HepG2 (cell line): ENCODE data around the gene AKNA. TPM values are rescaled to one million over a fixed set of nuclear protein-coding genes. Genes with fewer than 3 reads are reported as not detected.

ENCODE experiments used
- DR1 ChIP-seq: sonication (generic); formaldehyde crosslinking; IDR thresholded peaks from 2 replicates; pipeline ENCODE4 v1.8.0; 2021; ENCODE audit warnings: mild to moderate bottlenecking, missing genetic modification reagents, inconsistent platforms
- DRAP1 ChIP-seq: IDR thresholded peaks from 2 replicates; pipeline ENCODE4 v1.6.1; 2016; ENCODE audit warnings: missing genetic modification reagents, missing compliant biosample characterization
- HOXA7 ChIP-seq: sonication (generic); formaldehyde crosslinking; IDR thresholded peaks from 2 replicates; pipeline ENCODE4 v1.8.1; 2022; ENCODE audit warnings: mild to moderate bottlenecking, missing genetic modification reagents, moderate library complexity
- KDM2A ChIP-seq: sonication (generic); formaldehyde crosslinking; IDR thresholded peaks from 2 replicates; pipeline ENCODE4 v1.4.0; 2020; ENCODE audit warnings: low read depth, missing genetic modification reagents, borderline replicate concordance
- MAZ ChIP-seq, 2 experiments: sonication (generic) in 1 of 2; formaldehyde crosslinking in 1 of 2; IDR thresholded peaks; 2 replicates each; pipeline versions ENCODE4 v1.5.0 to v1.6.1; 2012 to 2020; ENCODE audit warnings: low read depth in 2 of 2, mild to moderate bottlenecking in 2 of 2, borderline replicate concordance in 1 of 2, improper control_type of control experiment in 1 of 2, low read length in 1 of 2, missing genetic modification reagents in 1 of 2, moderate library complexity in 1 of 2
- MYC ChIP-seq: sonication (generic); formaldehyde crosslinking; IDR thresholded peaks from 2 replicates; pipeline ENCODE4 v1.9.0; 2021; ENCODE audit warnings: missing genetic modification reagents, borderline replicate concordance
- POGK ChIP-seq: sonication (generic); formaldehyde crosslinking; conservative IDR thresholded peaks from 2 replicates; pipeline ENCODE4 v1.8.0; 2022; ENCODE audit warnings: mild to moderate bottlenecking, moderate library complexity, missing genetic modification reagents
- SIN3A ChIP-seq: IDR thresholded peaks from 2 replicates; pipeline ENCODE4 v1.6.1; 2011; ENCODE audit warnings: low read depth, mild to moderate bottlenecking, control low read depth, low read length, borderline replicate concordance
- TFAP4 ChIP-seq: sonication (generic); IDR thresholded peaks from 2 replicates; pipeline ENCODE4 v1.6.1; 2016; ENCODE audit warnings: low read depth, borderline replicate concordance
- ZFP36L1 ChIP-seq: sonication (generic); formaldehyde crosslinking; IDR thresholded peaks from 2 replicates; pipeline ENCODE4 v1.8.0; 2022; ENCODE audit warnings: mild to moderate bottlenecking, missing genetic modification reagents, moderate library complexity
- ZNF3 ChIP-seq: IDR thresholded peaks from 2 replicates; pipeline ENCODE4 v1.7.0; 2017; ENCODE audit warnings: inconsistent platforms
- ZNF331 ChIP-seq: sonication (generic); formaldehyde crosslinking; IDR thresholded peaks from 2 replicates; pipeline ENCODE4 v1.4.0; 2020; ENCODE audit warnings: missing genetic modification reagents
- ZNF577 ChIP-seq: sonication (generic); formaldehyde crosslinking; IDR thresholded peaks from 2 replicates; pipeline ENCODE4 v1.4.0; 2020; ENCODE audit warnings: mild to moderate bottlenecking, low read depth, missing genetic modification reagents, borderline replicate concordance
- ZNF615 ChIP-seq: sonication (generic); formaldehyde crosslinking; IDR thresholded peaks from 2 replicates; pipeline ENCODE4 v1.5.0; 2020; ENCODE audit warnings: mild to moderate bottlenecking, missing genetic modification reagents, borderline replicate concordance
- ZNF674 ChIP-seq: sonication (generic); formaldehyde crosslinking; IDR thresholded peaks from 2 replicates; pipeline ENCODE4 v1.5.0; 2020; ENCODE audit warnings: low read depth, mild to moderate bottlenecking, missing genetic modification reagents
- ZNF773 ChIP-seq: sonication (generic); formaldehyde crosslinking; IDR thresholded peaks from 2 replicates; pipeline ENCODE4 v1.4.0; 2020; ENCODE audit warnings: missing genetic modification reagents, borderline replicate concordance
- polyA plus RNA-seq, 8 experiments: library from polyadenylated mRNA; depleted of rRNA in 3 of 8; stranded (reverse) in 7 of 8; unstranded in 1 of 8; fragments of >200 nt; fragmentation: Illumina TruSeq in 4 of 8; extraction: Trizol in 4 of 8; gene quantifications; 2 replicates each; pipeline versions ENCODE4 v1.2.1 to v1.2.3, GENCODE V29; 2011 to 2016; ENCODE audit warnings: low read depth in 4 of 8, missing spikeins in 1 of 8, mixed read lengths in 1 of 8; ENCODE audit not compliant: insufficient read depth in 1 of 8
- total RNA-seq, 5 experiments: library from RNA; depleted of rRNA; stranded (reverse); fragments of >200 nt; fragmentation: Illumina TruSeq; extraction: Trizol; gene quantifications; 2 replicates each; pipeline ENCODE4 v1.2.3, GENCODE V29; 2016; ENCODE audit warnings: low read depth in 1 of 5
- TF ChIP-seq, protein P1 (sequence below): IDR thresholded peaks from 2 replicates; pipeline ENCODE4 v1.6.1; 2016; ENCODE audit warnings: low read depth, control low read depth
- TF ChIP-seq, protein P2 (sequence below): sonication (generic); formaldehyde crosslinking; IDR thresholded peaks from 2 replicates; pipeline ENCODE4 v1.5.1; 2020; ENCODE audit warnings: missing genetic modification reagents, mild to moderate bottlenecking, borderline replicate concordance
- TF ChIP-seq, protein P3 (sequence below): IDR thresholded peaks from 2 replicates; pipeline ENCODE4 v1.6.1; 2016; ENCODE audit warnings: low read depth

AKNA gene
- total and polyA plus RNA-seq, 2 of the 13 experiments (the other 11 are each of a cell fraction or from before 2014, with no cell fraction given), result 3.0 to 3.1 TPM

DNA sequence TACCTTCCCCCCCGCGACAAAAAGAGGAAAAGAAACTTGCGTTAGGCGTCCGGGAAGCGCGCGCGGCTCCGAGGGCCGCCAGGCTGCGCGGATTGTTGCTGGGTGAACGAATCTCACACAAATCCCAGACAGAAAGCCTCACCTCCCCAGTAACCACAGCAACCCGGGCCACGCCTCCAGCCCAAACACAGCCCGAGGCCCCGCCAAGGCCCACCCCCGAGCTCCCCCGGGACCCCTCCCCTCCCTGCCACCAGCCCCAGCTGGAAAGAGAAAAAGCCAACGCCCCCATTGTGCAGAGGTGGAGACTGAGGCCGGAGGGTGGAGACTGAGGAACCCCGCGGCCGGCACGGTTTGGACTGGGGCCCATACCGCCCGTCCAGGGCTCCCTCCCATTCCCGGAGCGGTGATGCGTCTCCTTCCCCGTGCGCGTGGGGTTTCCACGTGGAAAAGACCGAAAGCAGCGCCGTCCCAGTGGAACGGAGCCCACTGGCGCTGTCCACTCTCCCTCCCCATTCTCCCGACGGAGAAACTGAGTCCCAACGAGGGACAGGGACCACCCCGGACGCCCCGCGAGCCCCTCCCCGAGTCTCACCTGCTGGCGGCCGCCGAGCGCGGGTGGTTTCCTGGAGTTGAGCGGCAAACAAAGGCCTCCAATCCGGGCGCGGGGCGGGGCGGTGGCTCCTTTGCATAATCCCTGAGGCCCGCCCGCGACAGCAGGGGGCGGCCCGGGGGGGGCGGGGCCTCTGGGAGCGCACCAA, 10.2 kb upstream of the AKNA start (continued):
- TF ChIP-seq KDM2A (CRISPR knock-in tag), result 0 out of 2 replicates have a peak, but pooled peaks have one; percentile 42
- peak; percentile 20; the same call in 1 of the 2 replicates for TF ChIP-seq SIN3A
- TF ChIP-seq, protein P1, sequence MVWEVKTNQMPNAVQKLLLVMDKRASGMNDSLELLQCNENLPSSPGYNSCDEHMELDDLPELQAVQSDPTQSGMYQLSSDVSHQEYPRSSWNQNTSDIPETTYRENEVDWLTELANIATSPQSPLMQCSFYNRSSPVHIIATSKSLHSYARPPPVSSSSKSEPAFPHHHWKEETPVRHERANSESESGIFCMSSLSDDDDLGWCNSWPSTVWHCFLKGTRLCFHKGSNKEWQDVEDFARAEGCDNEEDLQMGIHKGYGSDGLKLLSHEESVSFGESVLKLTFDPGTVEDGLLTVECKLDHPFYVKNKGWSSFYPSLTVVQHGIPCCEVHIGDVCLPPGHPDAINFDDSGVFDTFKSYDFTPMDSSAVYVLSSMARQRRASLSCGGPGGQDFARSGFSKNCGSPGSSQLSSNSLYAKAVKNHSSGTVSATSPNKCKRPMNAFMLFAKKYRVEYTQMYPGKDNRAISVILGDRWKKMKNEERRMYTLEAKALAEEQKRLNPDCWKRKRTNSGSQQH, result 0 out of 2 replicates have a peak, but pooled peaks have one; percentile 19
- TF ChIP-seq HOXA7 (CRISPR knock-in tag), result no peak
- no peak for TF ChIP-seq ZFP36L1
- TF ChIP-seq ZNF577 (CRISPR knock-in tag), result no peak
- TF ChIP-seq, protein P2, sequence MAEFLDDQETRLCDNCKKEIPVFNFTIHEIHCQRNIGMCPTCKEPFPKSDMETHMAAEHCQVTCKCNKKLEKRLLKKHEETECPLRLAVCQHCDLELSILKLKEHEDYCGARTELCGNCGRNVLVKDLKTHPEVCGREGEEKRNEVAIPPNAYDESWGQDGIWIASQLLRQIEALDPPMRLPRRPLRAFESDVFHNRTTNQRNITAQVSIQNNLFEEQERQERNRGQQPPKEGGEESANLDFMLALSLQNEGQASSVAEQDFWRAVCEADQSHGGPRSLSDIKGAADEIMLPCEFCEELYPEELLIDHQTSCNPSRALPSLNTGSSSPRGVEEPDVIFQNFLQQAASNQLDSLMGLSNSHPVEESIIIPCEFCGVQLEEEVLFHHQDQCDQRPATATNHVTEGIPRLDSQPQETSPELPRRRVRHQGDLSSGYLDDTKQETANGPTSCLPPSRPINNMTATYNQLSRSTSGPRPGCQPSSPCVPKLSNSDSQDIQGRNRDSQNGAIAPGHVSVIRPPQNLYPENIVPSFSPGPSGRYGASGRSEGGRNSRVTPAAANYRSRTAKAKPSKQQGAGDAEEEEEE, result no peak
- no peak for TF ChIP-seq ZNF773 (CRISPR knock-in tag)
- 0 out of 2 replicates have a peak, but pooled peaks have one; percentile 46 for TF ChIP-seq ZNF674
- TF ChIP-seq, protein P3, sequence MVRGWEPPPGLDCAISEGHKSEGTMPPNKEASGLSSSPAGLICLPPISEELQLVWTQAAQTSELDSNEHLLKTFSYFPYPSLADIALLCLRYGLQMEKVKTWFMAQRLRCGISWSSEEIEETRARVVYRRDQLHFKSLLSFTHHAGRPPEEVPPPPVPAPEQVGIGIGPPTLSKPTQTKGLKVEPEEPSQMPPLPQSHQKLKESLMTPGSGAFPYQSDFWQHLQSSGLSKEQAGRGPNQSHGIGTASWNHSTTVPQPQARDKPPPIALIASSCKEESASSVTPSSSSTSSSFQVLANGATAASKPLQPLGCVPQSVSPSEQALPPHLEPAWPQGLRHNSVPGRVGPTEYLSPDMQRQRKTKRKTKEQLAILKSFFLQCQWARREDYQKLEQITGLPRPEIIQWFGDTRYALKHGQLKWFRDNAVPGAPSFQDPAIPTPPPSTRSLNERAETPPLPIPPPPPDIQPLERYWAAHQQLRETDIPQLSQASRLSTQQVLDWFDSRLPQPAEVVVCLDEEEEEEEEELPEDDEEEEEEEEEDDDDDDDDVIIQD, result no peak
- TF ChIP-seq ZNF615 (CRISPR knock-in tag), result no peak
- TF ChIP-seq ZNF331 (CRISPR knock-in tag), result no peak
- peak; percentile 78; the same call in 1 of the 2 replicates for TF ChIP-seq ZNF3
- no peak for TF ChIP-seq MAZ (IDR thresholded peaks at IDR 0.05; ENCODE audit: borderline replicate concordance, low read depth, low read length)
- TF ChIP-seq MAZ (CRISPR knock-in tag; IDR thresholded peaks at IDR 0.05; ENCODE audit: low read depth), result peak; percentile 86
- TF ChIP-seq POGK (CRISPR knock-in tag), result peak; percentile 68; the same call in 1 of the 2 replicates
- TF ChIP-seq TFAP4, result peak; percentile 41; the same call in 1 of the 2 replicates
- TF ChIP-seq MYC, result peak; percentile 43; the same call in 1 of the 2 replicates
- TF ChIP-seq DRAP1, result no peak
- TF ChIP-seq DR1 (CRISPR knock-in tag), result no peak
